GM13977 (cell line): ENCODE measurements around the gene ERAL1.
A peak's percentile ranks its signal among the peaks of the same experiment; 100 is the strongest.

Experiments used
- DNase-seq: peaks from one replicate; pipeline ENCODE4 v3.0.0; 2012; ENCODE audit warnings: low spot score
- CTCF ChIP-seq: IDR thresholded peaks from 2 replicates; pipeline ENCODE4 v1.5.1; 2012; ENCODE audit warnings: mild to moderate bottlenecking, control low read depth; ENCODE audit not compliant: insufficient read depth; ENCODE audit errors: extremely low read depth, missing control alignments
- in situ Hi-C: fragments of 300-500 bp; cut with MboI; formaldehyde crosslinking; loops from one replicate; pipeline ENCODE4 v1.12.0; 2022; ENCODE audit warnings: low sequenced_read_pairs, low pct_unique_long_range_greater_than_20kb, mixed read lengths, inconsistent platforms; ENCODE audit not compliant: unreplicated experiment

Gene ERAL1

DNA sequence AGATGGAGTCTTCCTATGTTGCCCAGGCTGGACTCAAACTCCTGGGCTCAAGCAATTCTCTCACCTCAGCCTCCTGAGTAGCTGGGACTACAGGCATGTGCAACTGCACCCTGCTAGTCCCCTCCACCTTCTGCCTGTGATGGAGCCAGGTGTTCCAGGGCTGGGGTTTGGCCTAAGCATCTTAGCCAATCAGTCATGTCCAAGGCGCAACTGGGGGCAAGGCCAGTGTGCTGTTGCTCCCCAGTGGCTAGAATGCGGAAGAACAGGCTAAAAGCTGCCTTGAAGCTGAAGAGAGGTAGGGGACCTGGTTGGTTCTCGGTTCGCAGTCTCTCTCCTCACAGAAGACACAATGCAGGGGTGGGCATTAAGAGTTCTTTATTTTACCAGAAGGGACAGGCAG is 24.2 kb downstream of the ERAL1 start:
- in situ Hi-C loops = no loop called here
- peak; percentile 63 for DNase-seq
- TF ChIP-seq CTCF = peak; percentile 65

DNA sequence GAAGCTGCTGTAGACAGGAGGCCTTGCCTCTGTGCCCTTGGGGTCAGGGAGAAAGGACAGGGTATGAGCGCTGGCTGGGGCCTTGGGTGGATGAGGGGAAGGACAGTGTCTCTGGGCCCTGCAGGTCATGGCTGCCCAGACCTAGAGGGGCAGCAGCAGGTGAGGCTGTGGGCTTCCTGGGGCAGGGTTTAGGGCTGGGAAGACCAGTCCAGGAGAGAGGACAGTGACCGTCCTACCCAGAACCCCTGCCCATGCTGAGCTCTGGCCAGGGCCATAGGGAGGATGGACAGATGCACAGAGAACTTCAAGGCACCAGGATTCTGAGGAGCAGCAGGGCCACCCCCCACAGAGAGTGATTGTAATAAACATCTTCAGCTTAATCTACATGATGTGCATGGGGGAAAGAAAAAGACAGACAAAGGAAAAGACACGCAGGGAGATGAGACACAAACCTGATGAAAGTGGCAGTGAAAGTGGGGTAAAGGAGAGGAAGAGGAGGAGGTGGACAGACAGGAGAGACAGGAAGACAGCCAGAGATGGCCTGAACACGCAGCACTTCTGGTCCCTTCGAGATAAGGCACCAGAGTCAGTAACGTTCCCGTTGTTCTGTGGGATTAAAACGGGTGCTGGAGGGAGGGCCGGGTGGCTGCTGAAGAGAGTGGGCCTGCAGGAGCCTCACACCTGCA is 25.2 kb downstream of the ERAL1 start:
- no peak for TF ChIP-seq CTCF
- no peak for DNase-seq
- in situ Hi-C loops = no loop called here

- TF ChIP-seq CTCF = no peak
- in situ Hi-C loops = no loop called here
- DNase-seq = no peak
Measured at GRCh38 chr17:28880572-28880945, 25.7 kb downstream of the ERAL1 start.

- no peak for TF ChIP-seq CTCF
- in situ Hi-C loops = no loop called here
- no peak for DNase-seq
Measured at GRCh38 chr17:28881533-28882056, 26.8 kb downstream of the ERAL1 start.

GRCh38 chr17:28882154-28882895 is 27.5 kb downstream of the ERAL1 start:
- in situ Hi-C loops = no loop called here
- no peak for DNase-seq
- no peak for TF ChIP-seq CTCF

- in situ Hi-C loops = no loop called here
- TF ChIP-seq CTCF = no peak
- DNase-seq = no peak
Measured at GRCh38 chr17:28883967-28884702, 29.3 kb downstream of the ERAL1 start.
